ENCODE data around the gene MAPK11.

Gene MAPK11

DNA sequence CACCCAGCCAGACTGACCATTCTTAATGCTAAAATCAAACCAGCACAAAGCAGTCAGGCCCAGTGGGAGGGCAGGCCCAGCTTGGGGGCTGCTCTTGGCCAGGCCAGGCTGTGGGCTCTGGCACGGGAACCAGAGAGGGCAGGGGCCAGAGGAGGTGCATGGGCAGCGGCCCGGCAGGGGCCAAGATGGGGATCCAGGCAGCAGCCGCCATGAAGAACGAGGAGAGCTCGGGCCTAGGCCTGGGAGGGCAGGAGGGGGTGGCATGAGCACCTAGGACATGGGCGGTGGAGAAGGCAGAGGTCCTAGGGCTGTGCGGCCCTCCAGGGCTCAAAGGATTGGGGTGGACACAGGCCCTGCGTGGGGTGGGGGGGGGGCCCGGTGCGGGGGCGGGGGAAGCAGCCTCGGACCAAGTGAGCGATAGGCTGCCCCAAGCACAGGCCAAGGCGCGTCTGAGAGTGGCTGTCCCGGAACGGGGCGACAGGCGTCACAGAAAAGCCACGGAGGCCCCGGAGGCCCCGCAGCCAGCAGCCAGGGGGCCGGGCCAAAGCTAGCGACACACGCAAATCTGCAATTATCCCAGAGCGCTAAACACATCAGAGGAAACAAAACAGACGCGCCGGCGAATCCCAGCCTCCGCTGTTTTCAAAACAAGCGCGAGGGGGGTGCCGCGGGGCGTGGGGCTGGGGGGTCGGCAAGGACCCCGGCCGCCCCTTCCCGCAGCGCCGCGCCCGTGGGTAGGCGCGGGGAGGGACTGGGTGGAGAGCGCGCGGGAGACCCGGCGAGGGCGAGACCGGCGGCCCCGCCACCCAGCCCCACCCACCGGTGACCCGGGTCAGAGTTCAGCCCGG is 29.0 kb upstream of the MAPK11 start:
- H3K27ac ChIP-seq, result no peak overlapping the region
- no peak for TF ChIP-seq ZFX (IDR thresholded peaks at IDR 0.05)
- TF ChIP-seq, protein P1, sequence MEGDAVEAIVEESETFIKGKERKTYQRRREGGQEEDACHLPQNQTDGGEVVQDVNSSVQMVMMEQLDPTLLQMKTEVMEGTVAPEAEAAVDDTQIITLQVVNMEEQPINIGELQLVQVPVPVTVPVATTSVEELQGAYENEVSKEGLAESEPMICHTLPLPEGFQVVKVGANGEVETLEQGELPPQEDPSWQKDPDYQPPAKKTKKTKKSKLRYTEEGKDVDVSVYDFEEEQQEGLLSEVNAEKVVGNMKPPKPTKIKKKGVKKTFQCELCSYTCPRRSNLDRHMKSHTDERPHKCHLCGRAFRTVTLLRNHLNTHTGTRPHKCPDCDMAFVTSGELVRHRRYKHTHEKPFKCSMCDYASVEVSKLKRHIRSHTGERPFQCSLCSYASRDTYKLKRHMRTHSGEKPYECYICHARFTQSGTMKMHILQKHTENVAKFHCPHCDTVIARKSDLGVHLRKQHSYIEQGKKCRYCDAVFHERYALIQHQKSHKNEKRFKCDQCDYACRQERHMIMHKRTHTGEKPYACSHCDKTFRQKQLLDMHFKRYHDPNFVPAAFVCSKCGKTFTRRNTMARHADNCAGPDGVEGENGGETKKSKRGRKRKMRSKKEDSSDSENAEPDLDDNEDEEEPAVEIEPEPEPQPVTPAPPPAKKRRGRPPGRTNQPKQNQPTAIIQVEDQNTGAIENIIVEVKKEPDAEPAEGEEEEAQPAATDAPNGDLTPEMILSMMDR (conservative IDR thresholded peaks at IDR 0.05), result no peak

DNA sequence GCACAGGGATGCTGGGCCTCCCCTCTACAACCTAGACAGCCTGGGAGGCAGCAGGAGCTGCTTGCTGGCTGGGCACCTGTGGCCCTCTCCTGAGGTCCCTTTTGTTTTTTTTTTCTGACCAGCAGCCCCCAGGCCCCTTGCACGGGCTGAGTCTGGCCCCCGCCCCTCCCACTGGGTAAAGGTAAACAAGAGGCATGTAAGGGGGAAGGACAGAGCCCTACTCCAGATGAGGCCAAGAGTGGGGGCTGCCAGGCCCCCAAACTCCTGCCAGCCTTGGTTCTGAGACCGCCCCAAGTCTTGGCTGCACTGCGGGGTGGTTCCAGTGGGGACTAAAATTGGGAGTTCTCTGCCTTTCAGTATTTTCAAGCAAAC is 28.1 kb upstream of the MAPK11 start:
- TF ChIP-seq, protein P1 (conservative IDR thresholded peaks at IDR 0.05), result no peak
- no peak for TF ChIP-seq ZFX (IDR thresholded peaks at IDR 0.05)

DNA sequence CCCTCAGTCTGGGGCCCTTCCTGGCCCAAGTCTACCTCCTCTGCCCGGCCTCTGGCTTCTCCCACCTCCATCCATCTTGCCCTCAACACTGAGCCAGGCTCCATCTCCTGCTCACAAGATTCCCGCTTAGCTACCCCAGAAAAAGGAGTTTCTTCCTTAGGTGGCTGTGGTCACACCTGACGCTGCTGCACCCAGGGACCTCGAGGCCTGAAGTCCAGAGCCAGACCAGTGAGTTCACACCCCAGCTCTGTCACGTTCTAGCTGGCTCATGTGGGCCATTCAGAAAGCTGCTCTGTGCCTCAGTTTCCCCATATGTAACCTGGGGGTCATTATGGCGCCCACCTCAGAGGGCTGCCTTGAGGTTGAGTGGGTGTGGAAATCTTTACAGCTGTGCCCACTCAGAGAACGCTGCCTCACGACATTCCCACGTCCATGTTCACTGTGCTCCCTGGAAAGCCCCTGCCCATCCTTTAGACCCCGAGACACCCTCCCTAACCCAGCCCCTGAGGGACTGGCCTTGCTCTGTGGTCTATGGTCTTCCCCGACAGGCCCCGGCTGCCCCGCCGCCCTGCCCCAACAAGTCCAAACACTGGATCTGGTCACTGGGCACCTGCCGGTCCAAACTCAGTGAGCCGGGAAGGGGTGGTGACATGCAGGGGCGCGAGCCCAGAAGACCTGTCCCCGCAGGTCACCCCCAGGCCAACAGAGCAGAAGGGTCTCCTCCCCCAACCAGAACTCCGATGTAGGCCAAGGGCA is 27.5 kb upstream of the MAPK11 start:
- TF ChIP-seq, protein P1 (conservative IDR thresholded peaks at IDR 0.05), result no peak
- TF ChIP-seq ZFX (IDR thresholded peaks at IDR 0.05), result no peak
- no peak overlapping the region for H3K27ac ChIP-seq

More for the DNA sequence above, 28.1 kb upstream of the MAPK11 start:
- H3K27ac ChIP-seq, result no peak overlapping the region

DNA sequence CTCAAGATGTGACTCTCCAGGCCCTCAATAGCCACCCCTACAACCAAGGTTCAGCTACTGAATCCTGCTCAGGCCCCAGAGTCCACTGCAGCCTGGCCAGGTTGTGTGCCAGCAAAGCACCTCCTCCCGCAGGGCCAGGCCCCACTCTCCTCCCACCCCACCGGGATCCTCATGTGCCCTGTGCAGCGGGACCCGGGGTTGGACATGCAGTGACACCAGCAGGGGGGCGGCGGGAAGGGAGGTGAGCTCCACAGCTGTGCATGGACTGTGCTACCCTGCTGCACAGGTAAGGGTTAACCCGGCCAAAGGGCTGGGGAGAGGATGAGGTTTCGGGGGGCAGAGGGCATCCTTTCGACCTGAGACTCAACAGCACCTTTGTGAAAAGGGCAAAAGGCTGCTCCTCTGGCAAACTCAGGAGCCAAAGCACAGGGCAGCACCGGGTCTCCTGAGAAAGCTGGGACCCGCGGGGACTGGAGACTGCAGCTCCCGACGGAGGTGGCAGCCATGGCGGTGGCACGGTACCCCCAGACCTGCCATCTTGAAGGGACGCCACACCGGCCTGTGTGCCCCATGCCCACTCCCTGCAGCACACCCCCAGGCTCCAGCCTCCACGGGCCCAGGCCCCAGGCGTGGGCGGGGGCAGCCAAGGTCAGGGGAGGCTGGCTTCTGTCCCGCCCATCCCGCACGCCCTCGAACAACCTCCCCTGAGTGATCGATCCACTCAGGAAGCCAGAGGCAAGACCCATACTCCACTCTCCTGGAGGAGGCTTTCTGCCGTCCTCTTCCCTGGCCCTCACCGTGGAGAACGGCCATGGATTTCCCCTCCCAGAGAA is 26.7 kb upstream of the MAPK11 start:
- no peak overlapping the region for H3K27ac ChIP-seq
- TF ChIP-seq, protein P1 (conservative IDR thresholded peaks at IDR 0.05), result no peak
- TF ChIP-seq ZFX (IDR thresholded peaks at IDR 0.05), result no peak

DNA sequence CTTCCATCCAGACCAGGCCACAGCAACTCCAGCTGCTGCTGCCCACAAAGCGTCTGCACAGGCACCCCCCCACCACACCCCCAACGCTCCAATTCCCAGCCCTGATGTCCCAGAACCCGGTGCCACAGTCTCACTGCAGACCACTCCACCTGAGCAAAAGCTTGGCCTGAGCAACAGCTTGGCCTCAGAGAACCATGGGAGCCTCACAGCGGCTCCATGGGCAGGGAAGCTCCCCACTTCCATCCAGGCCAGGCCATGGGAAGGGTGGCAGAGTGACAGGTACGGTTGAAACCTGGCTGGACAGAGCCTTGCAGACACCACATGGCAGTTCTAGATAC is 24.1 kb upstream of the MAPK11 start:
- no peak for TF ChIP-seq ZFX (IDR thresholded peaks at IDR 0.05)
- TF ChIP-seq, protein P1 (conservative IDR thresholded peaks at IDR 0.05), result no peak
- H3K27ac ChIP-seq, result peak overlapping the region; percentile 14; the same call in 1 of the 2 replicates

DNA sequence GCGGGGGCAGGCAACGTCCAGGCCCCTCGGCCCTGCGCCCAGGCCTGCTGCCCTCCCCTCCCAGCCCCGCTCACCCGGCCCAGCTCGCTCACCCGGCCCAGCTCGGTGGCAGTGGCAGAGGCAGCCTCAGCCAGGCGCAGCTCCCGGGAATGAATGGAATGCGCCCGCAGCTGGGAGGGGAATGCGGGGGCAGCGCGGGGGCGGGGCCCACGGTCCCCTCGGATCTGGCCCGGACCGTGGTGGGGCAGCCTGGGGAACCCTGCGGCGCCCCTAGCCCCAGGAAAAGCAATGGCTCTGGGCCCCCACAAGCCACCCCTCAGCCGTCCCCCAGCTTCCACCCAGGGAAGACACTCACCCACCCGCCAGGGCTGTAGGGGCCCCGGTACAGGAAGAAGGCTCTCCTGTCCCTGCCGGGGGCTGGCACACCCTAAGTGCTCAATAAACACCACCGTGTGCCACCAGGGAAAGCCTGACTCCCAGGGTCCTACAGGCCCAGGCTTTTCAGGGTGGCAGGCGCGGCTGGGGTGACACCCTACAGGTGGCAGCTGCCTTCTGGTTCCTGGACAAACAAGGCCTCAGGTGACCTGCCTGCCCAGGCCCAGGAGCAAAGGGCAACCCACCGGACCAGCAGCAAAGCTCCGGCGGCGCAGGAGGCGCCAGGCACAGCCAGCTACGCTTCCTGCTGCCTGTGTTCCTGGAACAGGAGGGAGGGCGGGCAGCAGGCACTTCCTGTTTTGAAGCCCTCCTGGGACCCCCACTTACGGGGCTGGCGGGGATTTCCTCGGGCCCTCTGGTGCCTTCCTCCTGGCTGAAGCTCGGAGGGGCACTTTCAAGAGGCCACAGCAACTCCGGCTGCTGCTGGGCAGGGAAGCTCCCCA is 23.5 kb upstream of the MAPK11 start:
- H3K27ac ChIP-seq, result peak overlapping the region; percentile 14; the same call in 1 of the 2 replicates
- TF ChIP-seq, protein P1 (conservative IDR thresholded peaks at IDR 0.05), result no peak
- TF ChIP-seq ZFX (IDR thresholded peaks at IDR 0.05), result no peak
